Calu3 (cell line): ENCODE results near the gene PARVB. TPM values are rescaled to one million over a fixed set of nuclear protein-coding genes. Genes with fewer than 3 reads are reported as not detected.
"Not testable (repeated sequence)": the region's sequence is repeated elsewhere in the genome, so short reads cannot be mapped to it uniquely, and the experiment has no call there.

Experiments used
- BruUV-seq: library from RNA; stranded (reverse); fragments of 400-500 nt; replicated peaks from 2 replicates; lab custom pipeline; 2021; lab: Mats Ljungman, UMichigan
- CTCF ChIA-PET: fragments of 300-600 bp; sonication (Branson Sonifier 250); formaldehyde crosslinking; loops from one replicate; lab custom pipeline; 2022; ENCODE audit warnings: antibody characterized with exemption; lab: Charles Lee
- DNase-seq: peaks from one replicate; pipeline ENCODE4 v3.0.0; 2022
- H3K27ac Mint-ChIP-seq: one replicate; pipeline ENCODE4 v1.8.0; 2022; ENCODE audit warnings: mixed read lengths; ENCODE audit not compliant: unreplicated experiment
- H3K27me3 Mint-ChIP-seq: one replicate; pipeline ENCODE4 v1.8.0; 2022; ENCODE audit warnings: mixed read lengths; ENCODE audit not compliant: unreplicated experiment
- H3K36me3 Mint-ChIP-seq: one replicate; pipeline ENCODE4 v1.8.0; 2022; ENCODE audit warnings: mild to moderate bottlenecking, moderate library complexity, mixed read lengths; ENCODE audit not compliant: insufficient read depth, unreplicated experiment
- H3K4me1 Mint-ChIP-seq: one replicate; pipeline ENCODE4 v1.8.0; 2022; ENCODE audit warnings: mild to moderate bottlenecking, low read depth, mixed read lengths; ENCODE audit not compliant: unreplicated experiment
- H3K4me3 Mint-ChIP-seq: one replicate; pipeline ENCODE4 v1.8.0; 2022; ENCODE audit warnings: mild to moderate bottlenecking, low read depth, moderate library complexity, mixed read lengths; ENCODE audit not compliant: unreplicated experiment
- H3K9me3 Mint-ChIP-seq: one replicate; pipeline ENCODE4 v1.8.0; 2022; ENCODE audit warnings: low read depth, mixed read lengths; ENCODE audit not compliant: unreplicated experiment
- intact Hi-C: fragments of 100-400 bp; cut with micrococcal nuclease; formaldehyde crosslinking; loops from one replicate; pipeline ENCODE4 v1.10.0; 2022; ENCODE audit not compliant: unreplicated experiment
- total RNA-seq: library from RNA; stranded (reverse); gene quantifications from 2 replicates; pipeline ENCODE4 v1.2.3, GENCODE V29; 2022
- TF ChIP-seq, protein P1 (sequence below): fragments of 200-600 bp; IDR thresholded peaks from one replicate; pipeline ENCODE4 v1.8.0; 2022; ENCODE audit warnings: antibody characterized with exemption; ENCODE audit not compliant: unreplicated experiment

The PARVB gene
- total RNA-seq, 1 experiment from 2014 or later: 15.6 TPM

DNA sequence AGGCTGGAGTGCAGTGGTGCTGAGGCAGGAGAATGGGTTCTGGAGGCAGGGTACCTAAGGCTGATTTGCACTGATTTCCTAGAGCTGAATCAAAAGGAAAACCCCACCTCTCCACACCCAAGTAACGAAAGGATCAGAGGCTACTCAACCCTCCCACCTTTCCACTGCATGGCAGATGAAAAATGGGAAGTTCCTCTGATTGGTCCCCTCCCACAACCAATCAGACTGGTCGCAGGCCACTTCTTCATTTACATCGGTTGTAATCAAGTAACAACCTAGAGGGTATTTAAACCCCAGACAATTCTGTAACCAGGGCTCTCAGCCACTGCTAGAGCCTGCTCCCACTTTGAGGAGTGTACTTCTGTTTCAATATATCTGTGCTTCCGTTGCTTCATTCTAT is 18.6 kb upstream of the PARVB start:
- DNase-seq: no peak
- no peak overlapping the region for H3K4me3 Mint-ChIP-seq
- no peaks in the 10 kb centered on the region for H3K9me3 Mint-ChIP-seq
- no TSS peak for BruUV-seq
- H3K4me1 Mint-ChIP-seq: no peaks in the 10 kb centered on the region
- no peak overlapping the region for H3K27ac Mint-ChIP-seq
- CTCF ChIA-PET: no interaction called here
- TF ChIP-seq, protein P1, sequence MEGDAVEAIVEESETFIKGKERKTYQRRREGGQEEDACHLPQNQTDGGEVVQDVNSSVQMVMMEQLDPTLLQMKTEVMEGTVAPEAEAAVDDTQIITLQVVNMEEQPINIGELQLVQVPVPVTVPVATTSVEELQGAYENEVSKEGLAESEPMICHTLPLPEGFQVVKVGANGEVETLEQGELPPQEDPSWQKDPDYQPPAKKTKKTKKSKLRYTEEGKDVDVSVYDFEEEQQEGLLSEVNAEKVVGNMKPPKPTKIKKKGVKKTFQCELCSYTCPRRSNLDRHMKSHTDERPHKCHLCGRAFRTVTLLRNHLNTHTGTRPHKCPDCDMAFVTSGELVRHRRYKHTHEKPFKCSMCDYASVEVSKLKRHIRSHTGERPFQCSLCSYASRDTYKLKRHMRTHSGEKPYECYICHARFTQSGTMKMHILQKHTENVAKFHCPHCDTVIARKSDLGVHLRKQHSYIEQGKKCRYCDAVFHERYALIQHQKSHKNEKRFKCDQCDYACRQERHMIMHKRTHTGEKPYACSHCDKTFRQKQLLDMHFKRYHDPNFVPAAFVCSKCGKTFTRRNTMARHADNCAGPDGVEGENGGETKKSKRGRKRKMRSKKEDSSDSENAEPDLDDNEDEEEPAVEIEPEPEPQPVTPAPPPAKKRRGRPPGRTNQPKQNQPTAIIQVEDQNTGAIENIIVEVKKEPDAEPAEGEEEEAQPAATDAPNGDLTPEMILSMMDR: no peak
- H3K27me3 Mint-ChIP-seq: no peaks in the 10 kb centered on the region
- intact Hi-C loops: no loop called here
- peaks cover 5% of the 10 kb centered on the region for H3K36me3 Mint-ChIP-seq

DNA sequence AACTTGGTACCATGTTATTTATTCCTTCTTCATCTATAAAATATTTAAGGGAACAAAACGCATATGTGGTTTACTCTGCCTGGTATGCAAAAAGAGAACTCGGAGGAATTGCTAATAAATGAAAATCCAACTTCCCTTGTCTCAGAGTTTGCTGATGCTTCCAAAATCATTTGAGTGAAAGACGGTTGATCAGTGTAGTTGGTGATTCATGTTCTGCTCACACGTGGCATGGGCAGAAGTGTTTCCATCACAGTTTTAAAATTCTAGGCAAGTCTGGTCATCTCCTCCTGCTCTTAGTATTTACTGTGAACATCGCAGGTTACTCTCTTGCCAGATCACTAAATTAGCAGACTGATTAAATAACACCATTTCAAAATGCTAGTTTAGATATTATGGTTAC is 11.9 kb upstream of the PARVB start:
- Mint-ChIP-seq H3K9me3 (no peaks in the 10 kb centered on the region), H3K36me3 (peaks cover 5% of the 10 kb centered on the region), H3K27me3 (no peaks in the 10 kb centered on the region), H3K4me1 (peaks cover 9% of the 10 kb centered on the region), H3K27ac (no peak overlapping the region), H3K4me3 (no peak overlapping the region)
- CTCF ChIA-PET: interaction anchor here (0.9 kb wide), 1 partner anchor 19 kb away, joined by 3 read pairs; no protein-coding TSS in a partner anchor
- BruUV-seq: no TSS peak
- TF ChIP-seq, protein P1: no peak
- intact Hi-C loops: no loop called here
- no peak for DNase-seq

- H3K9me3 Mint-ChIP-seq: no peaks in the 10 kb centered on the region
- no peak overlapping the region for H3K27ac Mint-ChIP-seq
- BruUV-seq: no TSS peak
- H3K4me1 Mint-ChIP-seq: peaks cover 9% of the 10 kb centered on the region
- no peaks in the 10 kb centered on the region for H3K27me3 Mint-ChIP-seq
- no peak for DNase-seq
- H3K36me3 Mint-ChIP-seq: peaks cover 5% of the 10 kb centered on the region
- CTCF ChIA-PET: interaction anchor here (0.9 kb wide), 1 partner anchor 19 kb away, joined by 3 read pairs; no protein-coding TSS in a partner anchor
- no peak overlapping the region for H3K4me3 Mint-ChIP-seq
- TF ChIP-seq, protein P1: no peak
- intact Hi-C loops: no loop called here
These were observed 11.5 kb upstream of the PARVB start for GRCh38 chr22:44012591-44012990.

- no peak for DNase-seq
- CTCF ChIA-PET: no interaction called here
- Mint-ChIP-seq H3K36me3 (peaks cover 5% of the 10 kb centered on the region), H3K27ac (no peak overlapping the region), H3K9me3 (no peaks in the 10 kb centered on the region), H3K4me1 (peaks cover 9% of the 10 kb centered on the region), H3K27me3 (no peaks in the 10 kb centered on the region), H3K4me3 (no peak overlapping the region)
- BruUV-seq: no TSS peak
- intact Hi-C loops: no loop called here
- TF ChIP-seq, protein P1: no peak
These were observed 9.9 kb upstream of the PARVB start for GRCh38 chr22:44014241-44014640.

DNA sequence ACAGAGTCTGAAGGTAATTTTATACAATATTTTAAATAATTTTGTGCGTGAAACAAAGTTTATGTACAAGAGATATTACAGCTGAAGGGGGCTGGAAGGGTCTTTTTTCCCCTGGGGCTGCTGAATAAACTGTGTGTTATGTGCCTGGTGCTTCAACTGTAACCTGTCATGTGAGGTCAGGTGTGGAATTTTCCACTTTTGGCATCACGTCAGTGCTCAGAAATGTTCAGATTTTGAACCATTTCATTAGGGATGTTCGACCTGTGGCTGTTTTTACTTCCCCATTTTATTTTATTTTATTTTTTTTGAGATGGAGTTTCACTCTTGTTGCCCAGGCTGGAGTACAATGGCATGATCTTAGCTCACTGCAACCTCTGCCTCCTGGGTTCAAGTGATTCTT is 7.5 kb upstream of the PARVB start:
- intact Hi-C loops, DNase-seq, H3K36me3 Mint-ChIP-seq, H3K27ac Mint-ChIP-seq, H3K9me3 Mint-ChIP-seq, H3K4me3 Mint-ChIP-seq, H3K4me1 Mint-ChIP-seq, H3K27me3 Mint-ChIP-seq, BruUV-seq: not testable (repeated sequence)
- CTCF ChIA-PET: interaction anchor here (0.6 kb wide), 1 partner anchor 525 kb away, joined by 3 read pairs; no protein-coding TSS in a partner anchor
